Skin of body (tissue), 2 donors: Measurements from ENCODE around the gene F8. TPM values are rescaled to one million over a fixed set of nuclear protein-coding genes. Genes with fewer than 3 reads are reported as not detected.

ENCODE experiments used
- DNase-seq: peaks from one replicate; lab custom pipeline; 2025; lab: John Stamatoyannopoulos, UW
- total RNA-seq: library from RNA; depleted of rRNA; stranded (reverse); fragments of >200 nt; gene quantifications from one replicate; pipeline ENCODE4 v1.2.3, GENCODE V29; 2014

Gene F8
- 3.1 TPM for total RNA-seq

DNA sequence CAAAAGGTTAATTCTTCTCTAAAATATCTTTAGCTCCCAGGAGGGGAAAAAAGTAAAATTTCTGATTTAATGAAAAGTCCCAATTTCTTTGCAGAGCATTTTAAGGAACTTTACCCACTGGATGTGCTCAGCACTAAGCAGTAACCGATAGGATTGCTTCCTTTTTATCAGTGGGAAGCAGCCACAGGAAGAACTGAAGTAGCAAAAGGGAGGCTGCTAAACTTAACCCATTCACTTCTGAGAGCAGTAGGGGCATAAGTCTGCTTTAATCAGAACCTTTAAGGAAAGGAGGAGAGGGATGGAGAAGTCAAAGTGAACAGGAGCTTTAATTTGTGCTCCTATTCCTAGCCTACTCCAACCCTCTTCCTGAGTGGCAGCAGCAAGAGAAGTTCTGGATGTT, at the start of gene F8:
Gene F8 (minus strand): TSS at position 139 of the 400 bp plus-strand sequence. CDS start 171 bp downstream, outside the sequence.
- DNase-seq = no peak

DNA sequence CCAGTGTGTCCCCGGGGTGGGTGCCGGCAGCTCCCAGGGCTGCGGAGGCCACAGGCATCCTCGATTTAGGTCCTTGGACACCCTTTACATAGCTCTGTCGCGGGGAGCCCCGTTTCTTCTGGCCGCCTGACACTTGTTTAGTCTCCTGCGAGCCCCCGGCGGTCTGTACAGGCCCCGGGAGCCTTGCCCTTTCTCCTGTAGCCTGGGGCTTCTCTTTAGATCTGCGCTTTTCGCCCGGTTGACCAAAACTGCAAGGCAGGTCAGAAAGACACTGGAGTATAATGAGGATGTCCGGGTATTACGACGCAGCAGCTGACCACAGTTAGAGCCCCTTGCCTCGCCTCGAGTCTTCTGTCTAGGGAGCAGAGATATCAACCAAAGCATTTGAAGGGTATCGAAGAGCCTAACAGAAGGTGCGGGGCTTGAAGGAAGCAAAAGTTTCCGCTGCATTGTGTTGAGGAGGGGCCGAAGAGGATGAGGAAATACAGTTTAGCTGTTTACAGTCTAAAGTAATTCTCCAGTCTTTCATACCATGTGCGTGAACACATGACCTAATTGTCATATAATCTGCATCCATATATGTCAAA, 49.3 kb upstream of the F8 start:
- no peak for DNase-seq

GRCh38 chrX:155070975-155071693, 48.6 kb upstream of the F8 start, which contains the start of the genes BRCC3, CMC4 and MTCP1:
Gene BRCC3, plus strand, starts transcription at chrX:155071508. Its CDS starts 20 bp downstream, at chrX:155071528.
Gene CMC4, minus strand, starts transcription at chrX:155071136. Its CDS starts 7,113 bp downstream, at chrX:155064023.
Gene MTCP1, minus strand, starts transcription at chrX:155071136. Its CDS starts 5,126 bp downstream, at chrX:155066010.
- DNase-seq = peak; percentile 61

- no peak for DNase-seq
Measured at GRCh38 chrX:155070663-155070974, 48.1 kb upstream of the F8 start.

GRCh38 chrX:155070038-155070437, 47.5 kb upstream of the F8 start:
- DNase-seq = no peak

DNA sequence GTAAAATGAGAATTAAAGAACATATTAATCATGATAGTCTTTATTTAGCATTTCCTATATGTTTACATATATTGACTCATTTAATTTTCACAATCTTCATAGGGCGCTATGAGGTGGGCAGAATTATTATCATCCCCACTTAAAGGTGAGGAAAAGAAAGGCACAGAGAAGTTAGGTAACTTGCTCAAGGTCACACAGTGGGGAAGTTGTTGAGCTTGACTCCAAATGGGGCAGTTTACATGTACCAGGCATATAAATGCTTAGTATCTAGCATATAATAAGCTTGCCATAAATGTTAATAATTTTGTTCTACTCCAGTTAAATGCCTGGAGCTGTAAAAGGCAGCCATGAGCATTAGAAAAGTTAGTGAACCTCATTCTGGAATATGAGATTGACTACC, 46.9 kb upstream of the F8 start:
- DNase-seq = no peak

- DNase-seq = no peak
Measured at GRCh38 chrX:155068165-155068564, 45.6 kb upstream of the F8 start.

GRCh38 chrX:155065035-155065734, 42.7 kb upstream of the F8 start:
- DNase-seq = no peak

DNA sequence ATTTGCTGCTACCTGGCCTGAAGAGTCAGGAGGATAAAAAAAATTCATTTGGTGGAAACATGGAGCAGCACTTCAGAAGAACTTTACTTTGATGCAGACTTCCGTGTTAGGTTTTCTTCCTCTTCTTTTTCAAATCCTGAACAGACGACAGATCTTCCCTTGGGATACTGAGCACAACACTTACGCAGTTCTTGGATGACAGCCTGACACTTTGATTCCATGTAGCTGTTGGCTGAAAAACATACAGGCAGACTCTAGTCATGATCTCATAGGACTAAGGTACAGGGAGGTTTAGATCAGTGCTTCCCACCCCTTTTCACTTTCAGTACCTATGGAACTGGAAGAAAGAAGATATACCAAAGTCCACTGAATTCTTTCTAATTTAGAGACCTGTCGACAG, 39.2 kb upstream of the F8 start:
- no peak for DNase-seq

- DNase-seq = peak; percentile 44
Measured at GRCh38 chrX:155056877-155057792, 34.6 kb upstream of the F8 start.

DNA sequence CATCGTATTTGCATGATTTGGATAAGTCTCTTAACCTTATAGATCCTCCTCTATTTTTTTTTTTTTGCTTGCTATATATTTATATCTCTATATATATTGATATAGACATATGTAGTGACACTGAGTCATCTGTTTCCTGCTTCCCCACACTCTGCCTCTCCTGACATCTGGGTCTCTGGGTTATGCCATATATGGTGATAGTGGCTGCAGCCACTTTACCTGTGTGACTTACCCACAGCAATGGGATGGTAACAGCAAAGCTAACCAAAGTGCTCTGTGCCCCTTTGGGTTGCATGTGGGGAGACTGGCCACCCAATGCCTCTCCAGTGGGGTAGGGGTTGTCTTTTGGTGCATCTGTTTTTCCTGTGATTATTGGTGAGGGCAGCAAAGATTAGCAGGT, 33.9 kb upstream of the F8 start:
- DNase-seq = no peak

- no peak for DNase-seq
Measured at GRCh38 chrX:155055494-155055893, 33.0 kb upstream of the F8 start.

DNA sequence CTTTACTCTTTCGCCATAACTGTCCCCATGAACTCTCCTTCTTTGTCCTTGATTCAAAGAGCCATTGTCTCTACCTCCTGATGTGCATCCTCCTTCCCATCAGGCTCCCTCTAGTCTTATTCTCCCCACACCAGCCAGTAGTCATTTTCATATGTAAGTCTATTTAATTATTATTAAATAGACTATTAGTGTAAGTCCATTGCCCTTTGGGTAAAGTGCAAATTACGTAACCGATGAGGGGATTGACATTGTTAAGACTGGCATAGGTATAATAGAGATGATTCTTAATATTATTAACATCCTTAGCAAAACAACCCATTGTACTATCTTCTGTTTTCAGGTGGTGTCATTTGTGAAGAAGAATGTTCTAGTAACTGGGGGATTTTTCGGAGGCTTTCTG, 31.7 kb upstream of the F8 start:
- no peak for DNase-seq

DNA sequence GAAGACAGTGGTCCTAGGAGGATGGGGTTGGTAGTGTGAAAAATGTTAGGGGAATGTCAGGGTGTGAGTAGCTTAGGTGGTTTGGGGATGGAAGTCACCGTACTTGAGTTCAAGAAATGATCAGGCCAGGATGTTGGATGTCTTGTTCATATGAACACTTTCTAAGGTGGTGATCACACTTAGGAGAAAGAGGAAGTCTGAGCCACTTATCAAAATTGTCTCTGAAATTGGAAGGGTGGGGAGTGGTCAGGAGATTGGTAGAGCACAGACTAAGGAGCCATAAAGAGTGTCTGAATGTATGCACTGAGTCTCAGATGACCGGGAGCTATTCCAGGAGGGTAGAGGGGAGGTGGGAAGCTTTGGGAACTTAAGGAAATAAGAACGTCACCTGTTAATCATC, 31.1 kb upstream of the F8 start:
- no peak for DNase-seq

GRCh38 chrX:155052738-155053498, 30.4 kb upstream of the F8 start:
- DNase-seq = no peak

DNA sequence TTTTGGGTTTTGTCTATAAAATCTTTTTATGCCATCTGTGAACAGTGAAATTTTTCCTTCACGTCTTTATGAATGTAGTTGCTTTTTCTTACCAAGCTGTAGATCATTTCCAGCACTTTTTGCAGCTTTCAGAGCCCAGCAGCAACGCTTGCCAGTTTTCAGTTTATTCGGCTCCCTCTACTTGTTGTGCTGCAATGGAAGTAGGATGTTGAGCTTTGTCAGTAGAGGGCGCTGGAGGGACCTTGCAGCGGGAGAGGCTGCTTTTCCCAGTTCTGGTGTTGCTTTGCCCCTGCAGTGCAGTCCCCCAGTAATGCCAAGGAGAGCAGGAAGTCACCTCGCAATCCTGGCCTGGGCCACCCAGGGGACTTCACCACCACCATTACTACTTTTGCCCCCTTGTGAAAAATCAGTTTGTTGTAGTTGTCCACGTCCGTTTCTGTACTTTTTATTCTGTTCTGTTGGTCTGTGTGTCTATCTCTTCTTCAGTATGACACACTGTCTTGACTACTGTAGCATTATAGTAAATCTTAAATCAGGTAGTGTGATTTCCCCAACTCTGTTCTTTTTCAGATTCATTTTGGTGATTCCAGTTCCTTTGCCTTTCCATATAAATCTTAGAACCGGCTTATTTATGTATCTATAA, 26.6 kb upstream of the F8 start:
- no peak for DNase-seq

GRCh38 chrX:155046811-155047528, 24.4 kb upstream of the F8 start:
- no peak for DNase-seq

GRCh38 chrX:155046129-155046810, 23.7 kb upstream of the F8 start:
- no peak for DNase-seq

GRCh38 chrX:155035688-155036087, 13.2 kb upstream of the F8 start:
- DNase-seq = no peak
